Stimulated activated CD4-positive, alpha-beta T cell treated with anti-CD3 and anti-CD28 coated beads, Interleukin-15, amount 100 ng/mL, for 24 hours (primary cell): ENCODE results near the gene RFPL3.
"Not testable (repeated sequence)": the region's sequence is repeated elsewhere in the genome, so short reads cannot be mapped to it uniquely, and the experiment has no call there.

Source experiments
- DNase-seq: peaks from one replicate; pipeline ENCODE4 v3.0.0-alpha.2; 2020

The RFPL3 gene

GRCh38 chr22:32354360-32355351 is 3.0 kb upstream of the RFPL3 start:
- no peak for DNase-seq

GRCh38 chr22:32355760-32356159 is 1.9 kb upstream of the RFPL3 start:
- DNase-seq, result no peak

DNA sequence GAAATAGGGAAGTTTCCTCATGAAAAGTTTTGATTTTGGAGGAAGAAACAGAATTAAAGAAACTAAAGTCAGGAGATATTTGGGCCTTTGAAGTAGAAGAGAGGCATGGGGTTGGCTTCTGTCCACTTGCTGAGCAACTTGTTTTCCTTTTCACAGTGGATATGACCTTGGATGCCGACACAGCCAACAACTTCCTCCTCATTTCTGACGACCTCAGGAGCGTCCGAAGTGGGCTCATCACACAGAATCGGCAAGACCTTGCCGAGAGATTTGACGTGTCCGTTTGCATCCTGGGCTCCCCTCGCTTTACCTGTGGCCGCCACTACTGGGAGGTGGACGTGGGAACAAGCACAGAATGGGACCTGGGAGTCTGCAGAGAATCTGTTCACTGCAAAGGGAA is 2.4 kb downstream of the RFPL3 start:
- not testable (repeated sequence) for DNase-seq

DNA sequence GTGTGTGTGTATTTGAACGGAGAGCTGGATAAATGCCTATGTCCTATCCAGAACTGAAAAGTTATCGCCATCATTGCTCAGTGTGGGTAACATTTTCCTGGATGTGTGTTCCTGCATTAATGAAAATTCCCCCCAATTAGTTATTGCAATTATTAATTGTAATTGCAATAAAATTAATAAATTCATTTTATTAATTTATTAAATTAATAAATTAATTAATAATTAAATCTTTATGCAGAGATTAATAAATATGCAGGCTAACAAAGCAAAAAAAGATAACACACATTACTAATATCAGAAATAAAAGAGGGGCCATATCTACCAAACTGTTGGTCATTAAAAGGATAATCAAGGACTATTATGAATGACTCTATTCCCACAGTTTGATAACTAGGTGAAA is 3.6 kb downstream of the RFPL3 start:
- no peak for DNase-seq

GRCh38 chr22:32364210-32364609 is 6.5 kb downstream of the RFPL3 start:
- DNase-seq, result no peak

DNA sequence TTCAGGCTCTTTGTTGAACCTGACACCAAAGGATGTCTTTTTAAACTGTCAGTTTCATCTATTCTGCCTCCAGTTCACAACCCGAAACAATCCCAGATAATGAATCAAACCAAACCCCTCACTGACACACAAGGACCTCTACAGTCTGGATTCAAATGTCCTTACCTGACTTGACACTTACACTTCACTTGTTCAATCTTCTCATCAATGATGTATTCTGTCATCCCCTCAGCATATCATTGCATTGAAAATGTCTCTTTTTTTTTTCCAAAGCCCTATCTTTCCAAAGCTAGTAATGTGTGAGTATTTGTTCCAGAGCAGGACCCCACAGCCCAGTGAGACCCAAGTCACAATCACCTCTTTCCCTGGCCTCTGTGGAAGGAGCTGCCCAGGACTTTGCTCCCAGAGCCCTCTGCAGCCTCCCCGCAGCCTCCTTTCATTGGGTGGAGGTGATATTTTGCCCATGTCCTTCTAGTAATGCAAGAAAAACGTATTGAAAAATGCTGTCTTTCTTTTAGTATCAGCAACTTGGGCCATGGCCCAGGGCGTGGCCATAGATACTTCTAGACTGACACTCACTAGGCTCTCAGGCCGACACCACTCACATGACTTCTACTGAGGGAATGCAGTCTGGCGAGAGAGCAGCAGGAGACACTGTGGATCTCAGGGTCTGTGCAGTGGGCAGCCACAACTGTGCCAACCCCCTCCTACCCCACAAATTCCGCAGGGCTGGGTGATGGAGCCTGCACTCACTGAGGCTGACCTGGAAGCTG is 18.2 kb downstream of the RFPL3 start:
- no peak for DNase-seq

DNA sequence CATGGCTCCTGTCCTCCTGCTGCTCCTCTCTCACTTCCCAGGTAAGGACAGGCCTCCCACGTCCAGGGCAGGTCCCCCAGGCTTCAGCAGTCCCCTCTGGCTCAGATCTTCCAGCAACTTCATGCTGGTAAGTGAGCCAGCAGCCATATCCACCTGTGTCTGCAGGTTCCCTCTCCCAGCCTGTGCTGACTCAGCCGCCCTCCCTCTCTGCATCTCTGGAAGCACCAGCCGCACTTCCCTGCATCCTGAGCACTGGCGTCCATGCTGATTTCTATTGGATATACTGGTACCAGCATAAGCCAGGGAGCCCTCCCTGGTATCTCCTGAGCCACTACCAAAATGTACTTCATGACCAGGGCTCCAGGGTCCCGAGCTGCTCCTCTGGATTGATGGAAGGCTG is 19.0 kb downstream of the RFPL3 start:
- DNase-seq, result no peak

DNA sequence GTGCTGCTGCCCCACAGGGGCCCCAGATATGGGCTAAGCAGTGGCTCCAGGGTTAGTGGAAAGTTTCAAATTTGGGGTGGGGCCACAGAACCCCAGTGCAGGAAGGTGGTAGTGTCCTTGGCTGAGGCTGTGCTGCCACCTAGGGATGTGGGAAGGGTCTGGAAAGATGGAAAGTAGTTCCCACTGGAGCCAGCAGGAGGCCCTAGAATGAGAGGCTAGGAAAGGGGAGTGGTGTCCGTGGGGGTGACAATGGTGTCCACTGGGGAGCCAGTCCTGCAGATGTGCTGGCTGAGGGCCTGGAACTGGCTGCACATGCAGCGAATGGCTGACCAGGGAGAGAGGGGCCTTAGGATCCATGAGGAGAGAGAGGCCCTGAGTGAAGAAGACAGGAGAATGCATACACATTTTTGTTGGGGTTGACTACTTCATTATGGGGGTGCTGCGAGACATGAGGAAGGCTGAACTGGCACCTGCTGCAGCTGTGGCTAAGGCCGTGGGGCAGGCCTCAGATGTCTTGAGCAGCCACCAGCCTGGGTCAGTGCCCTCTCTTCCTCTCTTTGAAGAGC is 21.1 kb downstream of the RFPL3 start:
- peak; percentile 33 for DNase-seq

DNA sequence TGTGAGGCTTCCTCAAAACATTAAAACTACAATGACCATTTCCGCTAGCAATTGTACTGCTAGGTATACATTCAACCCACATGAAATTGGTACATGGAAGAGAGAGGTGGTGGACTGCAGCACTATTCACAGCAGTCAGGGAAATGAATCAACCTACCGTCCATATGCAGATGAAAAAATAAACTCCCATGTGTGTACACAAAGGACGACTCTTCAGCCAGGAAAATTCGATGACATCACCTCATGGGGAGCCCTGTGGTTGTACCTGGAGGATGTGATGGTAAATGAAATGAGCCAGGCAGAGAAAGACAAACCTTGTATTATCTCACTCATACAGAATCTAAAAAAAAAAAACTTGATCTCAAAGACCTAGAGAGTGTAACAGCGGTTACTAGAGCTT is 23.3 kb downstream of the RFPL3 start:
- DNase-seq, result no peak

- no peak for DNase-seq
These were observed 28.0 kb downstream of the RFPL3 start for GRCh38 chr22:32385681-32386080.

- peak; percentile 30 for DNase-seq
These were observed 32.0 kb downstream of the RFPL3 start for GRCh38 chr22:32389685-32390084.

DNA sequence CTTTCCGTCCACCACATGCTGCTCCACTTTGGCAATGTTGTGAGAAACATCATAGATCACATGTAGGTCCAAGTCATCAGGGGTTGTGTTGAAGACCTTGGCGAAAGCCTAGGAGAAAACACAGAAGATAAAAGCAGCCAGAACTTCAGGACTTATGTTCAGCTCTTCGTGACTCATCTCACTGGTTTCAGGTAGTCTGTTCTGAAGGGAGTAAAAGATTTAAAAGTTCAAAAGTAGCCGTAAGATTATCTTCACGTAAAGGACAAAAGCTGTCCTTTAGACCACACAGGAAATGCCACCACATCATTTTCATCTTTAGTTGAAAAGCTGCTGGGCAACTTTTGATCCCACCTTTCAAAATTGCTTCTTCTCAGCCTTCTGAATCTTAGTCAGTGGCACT is 37.4 kb downstream of the RFPL3 start:
- DNase-seq, result no peak

- DNase-seq, result no peak
These were observed 38.6 kb downstream of the RFPL3 start for GRCh38 chr22:32396255-32396654.

DNA sequence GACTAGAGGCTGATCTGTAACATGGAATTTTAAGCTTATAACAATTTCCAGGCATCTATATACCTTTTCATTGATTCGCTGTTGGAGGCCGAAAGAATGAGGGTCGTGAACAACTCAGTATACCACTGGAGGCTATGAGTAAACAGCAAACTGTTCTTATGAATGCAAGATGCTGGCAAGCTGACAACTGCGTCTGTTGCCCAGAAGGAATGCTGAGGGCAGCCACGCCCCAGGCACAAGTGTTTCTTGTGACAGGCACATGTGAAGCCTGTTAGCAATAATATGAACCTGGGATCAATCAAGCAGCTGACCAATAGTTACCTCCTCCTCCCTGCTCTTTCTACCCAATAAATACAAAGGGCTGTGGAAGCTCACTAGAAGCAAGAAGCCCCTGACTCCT is 39.1 kb downstream of the RFPL3 start:
- DNase-seq, result no peak

- no peak for DNase-seq
These were observed 43.8 kb downstream of the RFPL3 start for GRCh38 chr22:32401486-32401885.

- DNase-seq, result no peak
These were observed 46.4 kb downstream of the RFPL3 start for GRCh38 chr22:32404021-32404420.

GRCh38 chr22:32407312-32407711 is 49.6 kb downstream of the RFPL3 start:
- no peak for DNase-seq

- DNase-seq, result no peak
These were observed 50.3 kb downstream of the RFPL3 start for GRCh38 chr22:32407936-32408335.

DNA sequence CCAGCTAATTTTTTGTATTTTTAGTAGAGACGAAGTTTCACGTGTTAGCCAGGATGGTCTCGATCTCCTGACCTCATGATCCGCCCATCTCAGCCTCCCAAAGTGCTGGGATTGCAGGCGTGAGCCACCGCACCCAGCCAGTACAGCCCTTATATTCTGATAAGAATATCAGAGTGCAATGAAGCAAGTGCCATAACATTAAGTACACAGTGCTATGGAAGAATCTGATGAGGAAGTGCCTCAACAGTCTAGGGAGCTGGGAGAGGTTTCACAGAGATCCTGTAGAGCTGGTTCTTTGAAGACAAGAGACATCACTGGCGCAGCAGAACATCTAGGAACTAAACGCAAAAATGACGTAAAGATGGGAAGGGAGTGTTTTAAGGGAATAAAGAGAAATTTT is 52.3 kb downstream of the RFPL3 start:
- DNase-seq, result no peak

DNA sequence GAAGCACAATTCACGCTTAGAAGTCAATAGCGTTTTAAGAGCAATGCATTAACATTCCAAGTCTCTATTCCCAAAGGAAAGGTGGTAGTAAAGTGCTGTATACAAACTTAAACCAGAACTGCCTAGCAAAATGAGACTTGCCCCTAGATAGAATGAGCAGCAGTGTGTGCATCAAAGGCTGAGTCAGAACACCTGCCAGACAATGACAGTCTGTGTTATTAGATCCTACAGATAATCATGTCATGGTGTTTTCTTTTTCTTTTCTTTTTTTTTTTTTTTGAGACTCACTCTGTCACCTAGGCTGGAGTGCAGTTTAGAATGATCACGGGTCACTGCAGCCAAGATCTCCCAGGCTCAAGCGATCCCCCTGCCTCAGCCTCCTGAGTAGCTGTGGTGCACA is 52.8 kb downstream of the RFPL3 start:
- DNase-seq, result no peak
